ENCODE measurements around the gene RNF5. TPM values are rescaled to one million over a fixed set of nuclear protein-coding genes. Genes with fewer than 3 reads are reported as not detected.
"Not testable (repeated sequence)": the region's sequence is repeated elsewhere in the genome, so short reads cannot be mapped to it uniquely, and the experiment has no call there.

RNF5 gene
- total and polyA plus RNA-seq, 9 of the 15 experiments (the other 6 are each of a cell fraction or from before 2014, with no cell fraction given) = 62.2 to 245 (median 129) TPM

- peak overlapping the region; percentile 97 for H2AFZ ChIP-seq (ENCODE audit: low read depth, low read length)
- ATAC-seq; H4K20me1 ChIP-seq (replicated peaks; ENCODE audit: control insufficient read depth, insufficient read depth, low read length); H3K27me3 ChIP-seq (ENCODE audit: control insufficient read depth in 2 of 2, insufficient read depth in 2 of 2, low read length in 2 of 2); H3K9me1 ChIP-seq (ENCODE audit: control insufficient read depth, insufficient read depth, low read length); in situ Hi-C loops (cut with MboI); CTCF ChIA-PET (ENCODE audit: low intra/inter-chr PET ratio); DNase-seq (ENCODE audit: extremely low read depth in 1 of 4, low spot score in 3 of 4); H3K9me3 ChIP-seq (replicated peaks; ENCODE audit: control insufficient read depth, insufficient read depth, low read depth, low read length); FAIRE-seq; BruUV-seq (replicated peaks); H3K36me3 ChIP-seq (ENCODE audit: control insufficient read depth, insufficient read depth, low read length); TF ChIP-seq NR2C2 (CRISPR knock-in tag; IDR thresholded peaks at IDR 0.05): not testable (repeated sequence)
- H3K4me3 ChIP-seq = peak overlapping the region; percentile 79
- H3K4me2 ChIP-seq (ENCODE audit: insufficient read depth, low read length) = peak overlapping the region; percentile 94
- POLR2A ChIA-PET = interaction anchor here (0.6 to 1.4 kb wide), 4 partner anchors 10 to 629 kb away, joined by 3 to 6 read pairs (median 3); no protein-coding TSS in a partner anchor
- H3K4me1 ChIP-seq (replicated peaks in 1 of 2; ENCODE audit: control insufficient read depth in 2 of 2, insufficient read depth in 2 of 2, low read length in 2 of 2) = peaks cover 73 to 74% of the 10 kb centered on the region in 2 experiments
- intact Hi-C loops (cut with micrococcal nuclease) = loop anchor here (10.0 kb wide), 1 partner anchor 288 kb away; the partner anchor contains the start of gene ZBTB12
- 76% methylated on average over 13 of the region's 13 CpGs for WGBS (ENCODE audit: insufficient coverage, low coverage, missing lambda C conversion rate)
- H3K9ac ChIP-seq (ENCODE audit: insufficient read depth in 1 of 2, low read depth in 2 of 2, low read length in 2 of 2) = peak overlapping the region; percentile 75 to 85; a peak in 3 of 4 replicates
- peaks cover 53% of the 10 kb centered on the region for H3K79me2 ChIP-seq (ENCODE audit: control insufficient read depth, insufficient read depth, low read length)
- peak overlapping the region; percentile 93 for H3K27ac ChIP-seq (ENCODE audit: extremely low read depth, low read depth, low read length)
- peak; percentile 70; the same call in 1 of the 2 replicates for TF ChIP-seq ZNF589 (CRISPR knock-in tag; IDR thresholded peaks at IDR 0.05; ENCODE audit: low read depth)
- 0 out of 2 replicates have a peak, but pooled peaks have one; percentile 6 for TF ChIP-seq LEF1 (IDR thresholded peaks at IDR 0.05)
- 0 out of 2 replicates have a peak, but pooled peaks have one; percentile 20 for TF ChIP-seq TFAP4 (CRISPR knock-in tag; IDR thresholded peaks at IDR 0.05; ENCODE audit: borderline replicate concordance)
- TF ChIP-seq ARNT (IDR thresholded peaks at IDR 0.05) = peak in 1 of 2 experiments; percentile 46; a peak in 1 of 4 replicates
- peak; percentile 58 for TF ChIP-seq GABPA (tag; conservative IDR thresholded peaks at IDR 0.05; ENCODE audit: low read depth)
- 0 out of 2 replicates have a peak, but pooled peaks have one; percentile 12 for TF ChIP-seq GABPB1 (CRISPR knock-in tag; IDR thresholded peaks at IDR 0.05)
- TF ChIP-seq NR2C2 (tag; IDR thresholded peaks at IDR 0.05) = 0 out of 2 replicates have a peak, but pooled peaks have one; percentile 31
- 0 out of 2 replicates have a peak, but pooled peaks have one; percentile 41 for TF ChIP-seq NFRKB (IDR thresholded peaks at IDR 0.05; ENCODE audit: low read depth)
- TF ChIP-seq PML (IDR thresholded peaks at IDR 0.05; ENCODE audit: low read length) = 0 out of 2 replicates have a peak, but pooled peaks have one; percentile 10
- TF ChIP-seq ZBTB11 (CRISPR knock-in tag; IDR thresholded peaks at IDR 0.05) = peak in 1 of 3 experiments; percentile 12; a peak in 1 of 6 replicates
Measured at GRCh38 chr6:32193096-32193495, 14.9 kb downstream of the RNF5 start.

All from K562 (cell line).